Esophagus mucosa (tissue), 1 donor: ENCODE measurements around the gene PROK1. TPM values are rescaled to one million over a fixed set of nuclear protein-coding genes. Genes with fewer than 3 reads are reported as not detected.

ENCODE experiments used
- ATAC-seq: fragments of 200-7000 bp; cut with Tn5 transposase; one replicate; pipeline ENCODE4 v1.9.1; 2020
- total RNA-seq: library from RNA; stranded (reverse); gene quantifications from one replicate; pipeline ENCODE4 v1.2.4, GENCODE V29; 2023
- donor health status: DM: yes; HTN: yes; CAD: no.

The PROK1 gene
- total RNA-seq, 1 donor from 2014 or later, result 0.20 TPM

DNA sequence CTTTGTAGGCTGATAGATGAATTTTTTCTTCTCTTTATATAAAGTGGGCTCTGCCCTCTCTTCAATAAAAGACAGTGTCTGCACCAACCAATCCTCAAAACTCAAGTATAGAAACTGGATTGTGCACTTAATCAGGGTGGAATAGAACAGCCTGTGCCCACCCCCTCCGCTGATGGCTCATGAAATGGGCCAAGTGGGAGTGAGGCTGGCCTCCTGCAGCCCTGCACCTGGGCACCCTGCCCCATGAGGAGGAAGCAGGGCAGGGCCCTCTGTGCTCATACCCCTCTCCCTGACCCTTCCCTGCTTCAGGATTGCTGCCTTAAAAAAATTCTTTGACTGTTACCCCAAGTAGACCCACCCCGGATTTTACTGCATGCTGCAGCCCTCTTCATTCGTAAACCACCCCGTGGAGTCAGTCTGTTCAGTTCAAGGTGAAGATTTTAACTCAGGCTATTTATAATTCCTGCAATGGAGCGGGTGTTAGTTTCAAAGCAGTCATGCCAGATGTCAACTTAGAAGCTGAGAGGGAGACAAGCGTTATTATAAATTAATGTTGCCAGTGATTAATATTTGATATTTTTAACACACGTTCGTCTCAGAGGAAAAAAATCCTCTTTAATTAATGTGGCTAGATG, 15.8 kb downstream of the PROK1 start:
- no peak for ATAC-seq

DNA sequence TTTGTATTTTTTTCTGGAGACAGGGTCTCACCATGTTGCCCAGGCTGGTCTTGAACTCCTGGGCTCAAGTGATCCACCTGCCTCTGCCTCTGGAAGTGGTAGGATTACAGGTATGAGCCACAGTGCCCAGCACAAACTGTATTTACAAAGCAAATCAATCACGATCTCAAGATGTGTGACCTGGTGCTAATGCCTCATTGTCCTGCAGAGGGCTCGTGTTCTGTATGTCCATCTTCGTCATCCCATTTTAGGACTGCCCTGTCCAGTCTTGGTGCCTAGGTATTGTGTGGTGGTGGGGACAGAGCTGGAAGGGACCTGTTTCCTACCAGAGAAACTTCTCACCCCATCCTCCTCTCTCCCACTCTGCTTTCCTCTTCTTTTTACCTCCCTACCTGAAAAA, 20.2 kb downstream of the PROK1 start:
- ATAC-seq, result no peak

DNA sequence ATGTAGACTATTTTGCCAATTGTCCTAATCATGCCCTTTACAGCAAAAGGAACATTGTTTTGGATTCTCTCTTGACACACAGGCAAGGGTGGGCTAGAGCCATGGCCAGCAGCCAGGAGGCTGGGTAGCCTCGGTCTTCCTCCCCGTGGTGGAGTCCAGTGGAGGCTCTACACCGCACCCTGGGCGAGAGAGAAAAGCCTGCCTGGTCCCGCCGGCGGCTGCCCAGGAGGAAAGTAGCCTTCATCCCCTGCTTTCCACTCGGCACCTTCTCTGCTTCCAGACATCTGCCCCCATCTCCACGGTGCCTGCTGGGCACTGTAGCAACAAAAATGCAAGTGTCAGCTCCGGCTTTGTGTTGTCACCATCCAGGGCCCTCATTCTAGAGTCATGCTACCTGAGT, 21.6 kb downstream of the PROK1 start:
- no peak for ATAC-seq

DNA sequence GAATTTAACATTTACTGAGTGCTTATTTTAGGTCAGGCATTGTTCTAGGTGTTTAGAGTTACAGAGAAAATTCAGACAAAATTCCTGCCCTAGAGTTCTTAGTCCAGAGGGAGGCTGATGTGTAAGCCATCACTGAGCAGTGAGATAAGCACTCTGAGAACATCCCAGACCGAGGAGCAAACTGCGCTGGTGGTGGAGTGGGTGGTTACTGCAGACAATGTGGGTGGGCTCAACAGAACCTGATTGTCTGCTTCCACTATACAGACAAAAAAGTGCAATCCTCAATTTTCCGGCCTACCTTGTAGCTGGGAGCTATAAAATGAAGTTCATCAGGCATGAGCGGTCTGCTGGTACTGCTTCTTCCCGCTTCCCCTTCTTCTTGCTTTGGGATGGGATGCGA, 23.5 kb downstream of the PROK1 start:
- no peak for ATAC-seq

DNA sequence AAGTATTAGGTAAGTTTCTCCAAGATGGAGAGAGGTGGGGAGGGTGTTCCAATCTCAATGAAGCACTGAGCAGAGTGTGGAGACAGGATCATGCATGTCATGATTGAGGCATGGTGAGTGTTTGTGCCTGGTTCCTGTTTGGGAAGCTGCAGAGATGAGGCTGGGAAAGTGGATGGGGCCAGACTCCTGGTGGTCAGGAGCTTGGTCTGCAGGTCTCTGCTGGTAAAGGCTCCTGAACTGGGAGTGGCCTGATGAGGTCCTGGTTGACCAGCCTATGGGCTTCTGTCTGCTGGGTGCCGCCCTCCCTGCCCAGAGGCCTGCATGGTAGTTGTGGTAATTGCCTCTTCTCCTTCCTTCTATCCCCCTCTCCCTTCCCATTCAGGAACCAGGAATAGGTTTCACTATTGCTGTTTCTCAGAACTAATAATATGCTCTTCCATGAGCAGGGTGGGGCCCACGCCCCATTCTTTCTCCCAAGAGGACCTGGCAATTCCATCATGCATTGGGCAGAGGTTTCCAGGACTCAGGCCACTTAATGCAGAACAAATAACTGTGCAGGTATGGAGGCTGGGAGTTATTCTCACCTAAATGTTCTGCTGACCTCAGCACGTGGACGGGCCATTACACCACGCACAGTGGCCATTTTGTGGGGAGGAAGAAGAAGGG, 24.5 kb downstream of the PROK1 start:
- ATAC-seq, result peak; percentile 22

DNA sequence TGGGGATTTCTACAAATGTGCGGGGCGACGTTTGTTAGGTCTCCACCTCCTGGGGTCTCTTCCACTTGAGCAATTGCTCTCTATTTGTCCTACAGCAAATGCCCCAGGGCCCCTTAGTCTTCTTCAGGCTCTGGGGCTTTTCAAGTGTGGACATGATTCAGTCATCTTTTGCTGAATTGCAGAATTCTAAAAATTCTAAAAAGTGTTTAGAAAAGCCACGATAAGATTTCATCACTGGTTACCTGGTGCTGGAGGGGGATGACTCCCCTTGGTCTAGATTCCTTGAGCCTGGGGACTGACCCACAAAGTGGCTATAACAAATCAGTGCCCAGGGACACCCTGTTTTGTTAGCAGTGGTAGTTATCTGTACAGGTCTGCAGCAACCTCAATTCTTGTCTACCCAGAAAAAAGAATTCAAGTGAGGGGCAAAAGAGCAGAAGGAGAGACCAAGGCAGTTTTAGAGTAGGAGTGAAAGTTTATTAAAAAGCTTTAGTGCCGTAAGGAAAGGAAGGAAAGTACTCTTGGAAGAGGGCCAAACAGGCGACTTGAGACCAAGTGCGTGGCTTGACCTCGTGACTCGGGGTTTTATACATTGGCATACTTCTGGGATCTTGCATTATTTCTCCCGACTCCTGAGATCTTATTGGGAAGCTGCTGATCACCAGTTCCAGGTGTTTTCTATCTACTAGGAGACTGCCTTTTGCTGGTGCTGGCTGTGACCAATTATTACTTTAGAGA, 25.2 kb downstream of the PROK1 start:
- ATAC-seq, result no peak

DNA sequence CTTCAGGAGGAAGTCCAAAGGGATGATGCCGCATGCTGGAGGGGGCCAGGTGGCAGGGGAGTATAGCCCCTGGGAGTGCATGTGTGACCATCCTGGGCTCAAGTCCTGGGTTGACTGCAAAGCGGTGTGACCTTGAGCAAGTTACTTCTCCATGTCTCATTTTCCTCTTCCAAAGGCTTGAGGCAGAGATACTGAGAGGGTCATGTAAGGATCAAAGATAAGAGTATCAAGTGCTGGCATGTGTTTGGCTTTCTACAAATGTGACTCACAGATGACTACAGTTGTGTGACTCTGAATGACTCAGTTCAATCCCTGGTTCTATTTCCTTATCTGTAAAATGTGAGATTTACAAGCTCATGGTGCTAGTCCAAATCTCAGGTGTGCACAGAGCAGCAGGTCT, 26.1 kb downstream of the PROK1 start:
- peak; percentile 86 for ATAC-seq

DNA sequence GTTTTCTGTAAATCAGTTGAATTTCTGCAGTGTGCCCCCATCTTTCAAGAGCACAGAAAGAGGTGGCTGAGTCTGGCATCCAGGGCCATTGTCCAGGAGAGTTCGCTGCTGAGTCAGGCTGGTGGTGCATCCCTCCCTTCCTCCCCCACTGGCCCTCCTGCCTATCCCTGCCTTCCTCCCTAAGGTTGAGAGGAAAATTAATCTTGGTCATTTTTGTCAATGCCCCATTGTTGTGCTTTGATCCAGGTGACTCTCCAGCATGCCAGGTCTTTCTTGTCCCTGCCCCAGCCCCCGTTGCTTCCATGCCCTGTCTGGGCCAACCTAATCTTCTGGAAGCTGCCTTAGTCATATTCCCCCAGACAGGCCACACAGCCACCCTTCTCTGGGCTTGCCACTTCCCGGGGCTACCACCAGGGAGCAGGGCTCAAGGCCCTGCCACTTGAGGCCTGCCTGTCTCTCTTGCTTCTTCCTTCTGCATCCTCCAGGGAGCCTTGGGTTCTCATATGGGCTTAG, 26.6 kb downstream of the PROK1 start:
- ATAC-seq, result peak; percentile 63

DNA sequence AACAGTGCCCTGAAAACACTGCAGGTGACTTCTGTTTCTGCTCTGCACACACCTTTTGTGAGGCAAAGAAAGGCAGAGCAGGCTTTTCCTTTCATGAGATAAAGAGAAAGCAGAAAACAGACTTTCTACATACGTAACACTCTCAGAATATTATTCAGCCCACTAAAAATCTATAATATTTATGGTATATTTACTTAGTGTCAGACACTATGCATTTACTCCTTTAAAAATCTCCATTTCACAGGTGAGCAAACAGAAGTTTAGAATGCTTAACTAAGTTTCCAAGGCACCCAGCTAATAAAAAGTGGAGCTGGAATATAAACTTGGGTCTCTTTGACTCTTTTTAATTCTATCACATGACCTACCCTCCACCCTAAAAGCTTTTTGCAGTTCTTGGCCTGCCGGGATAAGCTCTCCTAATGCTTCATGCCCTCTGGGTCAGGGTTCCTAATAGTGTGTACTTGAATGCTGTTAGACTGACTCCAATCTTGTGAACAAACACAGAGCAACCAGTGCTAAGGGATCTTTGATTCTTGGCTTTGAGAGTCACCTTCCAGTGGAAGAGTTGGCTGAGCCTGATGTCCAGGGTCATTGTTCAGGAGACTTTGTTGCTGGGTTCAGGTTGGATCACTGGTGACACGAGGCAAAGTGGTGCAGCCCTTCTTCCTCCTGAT, 27.2 kb downstream of the PROK1 start:
- no peak for ATAC-seq

DNA sequence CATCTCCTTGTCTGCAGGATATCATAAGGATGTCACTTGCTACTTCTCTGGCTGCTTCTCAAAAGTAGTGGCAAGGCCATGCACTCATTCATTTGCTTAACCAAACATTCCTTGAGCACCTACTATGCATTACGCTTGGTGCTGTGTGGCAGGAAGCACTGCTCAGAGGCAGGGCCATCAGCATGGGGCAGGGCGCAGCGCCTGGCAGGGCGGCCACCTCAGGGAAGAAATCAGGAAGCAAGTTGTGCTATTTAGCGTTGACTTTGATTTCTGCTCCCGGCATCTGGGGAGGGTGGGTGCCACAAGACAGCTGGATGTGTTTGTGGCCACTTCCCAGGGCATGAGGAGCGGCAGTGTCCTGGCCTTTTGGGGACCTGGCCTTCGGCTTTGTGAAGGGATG, 27.9 kb downstream of the PROK1 start:
- no peak for ATAC-seq

DNA sequence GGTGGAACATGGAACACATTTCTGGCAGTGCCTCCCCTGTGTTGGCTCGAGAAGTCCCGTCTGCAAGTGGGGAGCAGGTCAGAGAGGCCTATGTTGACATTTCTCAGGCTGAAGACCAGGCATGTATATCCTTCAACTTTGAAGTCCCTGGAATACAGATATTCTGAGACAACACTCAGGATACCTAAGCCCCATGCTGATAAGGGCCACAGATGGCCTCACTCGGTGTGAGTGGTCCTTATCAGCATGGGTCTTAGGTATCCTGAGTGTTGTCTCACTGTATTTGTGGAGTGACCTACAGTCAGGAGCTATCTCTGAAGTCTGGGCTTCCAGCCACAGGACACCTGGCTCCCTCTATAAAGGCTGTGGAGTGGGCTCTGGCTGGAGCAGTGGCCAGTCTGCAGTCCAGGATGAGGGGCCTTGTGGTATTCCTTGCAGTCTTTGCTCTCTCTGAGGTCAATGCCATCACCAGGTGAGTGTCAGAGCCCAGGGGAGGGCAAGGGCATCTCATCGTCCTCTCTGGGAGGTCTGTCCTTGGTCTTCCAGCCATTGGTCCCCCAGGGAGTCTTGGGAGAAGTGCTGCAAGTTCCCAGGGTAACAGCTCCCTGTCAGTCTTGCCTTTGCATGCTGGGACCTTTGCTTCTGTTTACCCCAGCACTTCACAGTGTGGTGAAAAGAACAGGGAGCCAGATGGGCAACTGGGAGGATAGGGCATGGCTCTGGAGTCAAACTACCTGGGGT, 29.6 kb downstream of the PROK1 start:
- ATAC-seq, result no peak

DNA sequence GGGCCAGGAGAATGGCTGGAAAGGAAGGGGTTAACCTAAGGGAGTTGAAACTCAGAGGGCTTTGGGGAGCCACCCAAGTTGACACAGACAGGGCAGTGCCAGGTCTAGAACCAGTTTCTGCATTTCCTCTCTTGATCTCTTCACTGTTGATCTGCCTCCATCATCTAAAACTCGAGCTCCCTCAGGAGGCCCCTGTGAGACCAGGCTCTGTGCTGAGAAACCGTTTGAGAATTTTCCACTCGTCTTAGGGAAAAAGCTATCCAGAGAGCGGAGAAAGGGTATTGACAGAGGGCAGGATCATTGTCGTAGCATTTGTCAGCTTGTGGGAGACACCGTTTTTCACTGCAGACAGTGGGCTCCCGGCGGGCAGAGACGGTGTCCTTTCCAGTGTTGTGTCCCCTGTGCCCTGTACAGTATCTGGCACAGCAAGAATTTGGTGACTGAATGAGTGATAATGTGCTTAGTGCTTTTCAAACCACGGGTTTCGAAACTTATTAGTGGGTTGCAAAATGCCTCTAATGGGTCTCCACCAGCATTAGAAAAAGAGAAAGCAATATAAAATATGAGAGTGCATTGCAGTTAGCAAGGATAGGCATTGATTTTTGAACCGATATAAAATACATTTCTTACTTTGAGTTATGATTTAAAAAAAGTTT, 31.1 kb downstream of the PROK1 start:
- ATAC-seq, result no peak

DNA sequence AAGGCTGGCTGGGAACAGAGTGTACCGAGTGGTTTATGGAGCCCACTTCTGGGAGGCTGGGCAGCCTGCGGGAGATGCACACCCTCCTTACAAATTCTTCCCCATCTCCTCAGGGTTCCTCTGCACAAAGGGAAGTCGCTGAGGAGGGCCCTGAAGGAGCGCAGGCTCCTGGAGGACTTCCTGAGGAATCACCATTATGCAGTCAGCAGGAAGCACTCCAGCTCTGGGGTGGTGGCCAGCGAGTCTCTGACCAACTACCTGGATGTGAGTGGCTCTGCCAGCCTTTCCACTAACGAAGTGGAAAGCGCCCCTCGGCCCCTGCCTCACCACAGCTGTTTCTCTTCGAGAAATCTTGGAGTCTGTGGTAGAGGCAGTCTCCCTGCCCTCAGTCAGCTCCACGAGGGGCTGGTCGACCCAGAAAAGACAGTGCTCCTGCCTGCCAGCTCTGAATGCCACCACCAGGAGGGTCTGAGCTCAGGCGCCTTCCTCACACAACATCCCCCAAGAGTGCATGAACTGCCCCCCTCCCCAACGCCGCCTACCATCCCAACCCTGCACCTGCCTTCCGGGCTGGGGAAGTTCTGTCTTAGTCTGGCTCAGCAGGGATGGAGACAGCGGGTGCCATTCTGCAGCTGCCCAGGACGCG, 31.8 kb downstream of the PROK1 start:
- ATAC-seq, result no peak

DNA sequence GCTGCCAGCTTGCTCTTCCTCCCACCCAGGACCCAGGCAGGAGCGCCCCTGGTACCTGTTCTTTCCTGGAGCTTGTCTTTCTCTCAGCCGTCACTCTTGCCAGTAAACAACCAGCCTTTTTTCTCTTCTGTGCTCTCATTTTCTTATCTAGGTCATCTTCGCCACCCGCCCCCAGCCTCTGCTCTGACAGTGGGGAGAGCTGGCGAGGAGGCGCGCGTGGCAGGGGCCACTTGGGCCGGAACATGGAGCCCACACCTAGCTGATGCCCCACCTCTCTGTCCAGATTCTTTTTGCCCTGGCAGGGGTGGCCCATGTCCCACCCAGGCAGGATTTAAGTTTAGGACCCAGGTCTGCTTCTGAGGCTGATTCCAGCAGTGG, 32.3 kb downstream of the PROK1 start:
- no peak for ATAC-seq

DNA sequence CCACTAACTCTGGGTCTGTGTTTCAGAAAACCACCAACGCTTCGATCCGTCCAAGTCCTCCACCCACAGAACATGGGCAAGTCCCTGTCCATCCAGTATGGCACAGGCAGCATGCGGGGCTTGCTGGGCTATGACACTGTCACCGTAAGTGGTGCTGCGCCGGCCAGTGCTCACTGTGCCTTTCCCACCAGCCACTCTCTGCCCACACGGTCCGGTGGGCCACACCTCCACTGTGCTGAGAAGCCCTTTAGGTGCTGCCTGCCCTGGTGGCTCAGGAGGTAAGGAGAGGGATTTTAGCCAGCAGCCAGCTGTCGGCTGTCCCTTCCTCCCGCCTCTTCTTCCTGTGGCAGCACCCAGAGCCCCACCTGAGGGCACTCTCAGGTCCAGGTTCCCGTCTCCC, 33.9 kb downstream of the PROK1 start:
- ATAC-seq, result no peak

DNA sequence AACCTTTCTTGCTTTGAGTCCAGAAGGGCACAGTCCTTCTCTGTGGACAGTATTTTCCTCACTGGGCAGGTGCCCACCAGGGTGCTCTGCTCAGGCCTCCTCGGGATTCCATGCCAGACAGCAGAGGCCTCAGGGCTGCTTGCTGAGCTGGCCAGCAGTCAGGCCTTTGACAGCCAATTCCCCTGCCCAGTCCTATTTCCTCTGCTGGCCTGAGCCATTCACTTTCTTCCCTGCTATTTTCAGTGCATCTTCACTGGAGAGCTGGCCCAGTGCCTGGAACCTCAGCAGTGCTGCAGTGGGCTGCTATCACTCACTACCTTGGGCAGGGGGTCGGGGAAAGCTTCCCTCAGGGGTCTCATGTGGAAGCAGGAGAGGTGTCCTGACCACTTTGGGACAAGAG, 34.8 kb downstream of the PROK1 start:
- ATAC-seq, result no peak

DNA sequence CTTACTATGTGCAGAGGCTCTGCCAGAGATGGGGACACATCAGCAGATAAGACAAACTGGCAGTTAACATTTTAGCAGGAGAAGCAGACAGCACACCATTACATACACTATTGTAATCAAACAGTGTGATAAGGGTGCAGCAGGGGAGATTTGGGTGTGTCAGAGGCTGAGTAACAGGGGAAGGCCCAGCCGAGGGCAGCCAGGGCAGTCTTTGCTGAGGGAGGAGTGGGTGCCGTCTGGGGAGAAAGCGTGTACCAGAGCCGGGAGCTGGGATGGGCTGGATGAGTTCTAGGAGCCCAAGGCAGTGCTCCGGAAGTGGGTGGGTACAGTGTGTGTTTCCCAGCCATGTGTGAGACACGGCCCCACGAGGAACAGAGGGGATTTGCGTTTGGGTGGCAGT, 36.8 kb downstream of the PROK1 start:
- peak; percentile 68 for ATAC-seq

DNA sequence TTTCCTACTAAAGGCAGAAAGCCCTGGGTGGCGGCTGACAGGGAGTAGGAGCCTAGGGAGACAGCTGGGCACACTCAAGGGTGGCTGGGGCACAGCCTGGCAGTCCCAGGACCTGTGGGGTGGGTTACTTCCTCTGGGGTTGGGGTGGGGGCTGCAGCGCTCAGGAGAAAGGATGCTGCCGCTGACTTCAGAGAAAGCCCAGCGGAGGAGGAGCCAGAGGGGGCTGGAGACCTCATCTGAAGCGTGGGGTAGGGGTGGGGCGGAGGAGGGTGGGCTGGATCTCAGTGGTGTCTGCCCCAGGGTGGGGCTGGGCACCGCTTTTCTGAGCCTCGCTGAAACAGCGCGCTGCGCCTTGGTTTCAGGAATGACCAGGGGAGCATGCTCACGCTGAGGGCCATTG, 37.2 kb downstream of the PROK1 start:
- ATAC-seq, result no peak

DNA sequence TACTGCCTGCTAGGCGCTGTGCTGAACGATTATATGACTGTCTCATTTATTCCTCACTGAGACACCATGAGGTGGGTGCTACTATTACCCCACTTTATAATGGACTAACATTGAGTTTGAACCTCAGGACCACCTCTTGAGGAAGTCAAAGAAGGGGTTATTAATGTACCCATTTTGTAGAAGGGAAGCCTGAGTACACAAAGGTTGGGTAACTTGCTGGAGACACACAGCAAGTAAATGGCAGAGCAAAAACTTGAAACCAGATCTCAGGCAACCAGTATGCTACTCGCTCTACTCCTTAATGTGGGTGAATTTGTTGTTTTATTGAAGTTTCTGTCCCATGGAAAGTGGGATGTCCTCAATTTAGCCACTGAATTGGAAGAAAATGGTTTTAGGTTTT, 37.9 kb downstream of the PROK1 start:
- no peak for ATAC-seq

DNA sequence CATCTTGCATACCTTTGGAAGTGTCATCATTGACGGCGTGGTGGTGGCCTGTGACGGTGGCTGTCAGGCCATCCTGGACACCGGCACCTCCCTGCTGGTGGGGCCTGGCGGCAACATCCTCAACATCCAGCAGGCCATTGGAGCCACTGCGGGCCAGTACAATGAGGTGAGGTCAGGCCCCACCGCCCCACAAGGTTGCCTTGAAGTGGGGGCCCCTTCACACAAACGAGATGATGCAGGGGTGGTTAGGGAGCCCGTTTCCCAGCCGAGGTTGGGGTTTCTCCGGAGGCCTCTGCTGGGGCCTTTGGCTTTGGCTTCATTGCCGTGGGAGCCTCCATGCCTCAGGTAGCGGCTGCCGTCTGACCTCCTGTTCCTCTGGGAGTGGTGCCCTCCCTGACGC, 38.5 kb downstream of the PROK1 start:
- ATAC-seq, result no peak

DNA sequence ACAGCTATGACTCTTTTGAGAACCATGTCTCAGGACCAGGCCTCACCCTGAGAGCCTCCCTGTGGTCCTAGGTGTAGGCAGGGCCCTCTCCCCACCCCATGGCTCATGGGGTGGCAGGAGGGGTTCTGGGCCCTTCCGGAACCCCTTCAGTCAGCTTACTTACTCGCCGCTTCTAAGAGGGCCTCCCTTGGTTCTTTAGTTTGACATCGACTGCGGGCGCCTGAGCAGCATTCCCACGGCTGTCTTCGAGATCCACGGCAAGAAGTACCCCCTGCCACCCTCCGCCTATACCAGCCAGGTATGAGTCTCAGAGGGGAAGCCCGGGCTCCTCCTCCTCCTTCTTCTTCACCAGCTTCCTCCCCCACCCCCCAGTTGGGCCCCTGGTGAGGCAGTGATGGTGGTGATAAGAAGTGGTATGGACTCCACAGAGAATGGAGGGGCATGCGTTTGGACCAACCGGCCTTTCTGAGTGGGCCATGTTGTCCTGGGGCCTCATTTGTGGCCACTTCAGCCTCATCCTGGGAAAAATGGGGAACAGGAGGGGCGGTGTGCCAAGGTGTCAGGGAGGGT, 39.1 kb downstream of the PROK1 start:
- ATAC-seq, result no peak
